Endothelial cell of umbilical vein (primary cell): ENCODE results near the gene ASAP2. TPM values are rescaled to one million over a fixed set of nuclear protein-coding genes. Genes with fewer than 3 reads are reported as not detected.

Experiments used
- BruUV-seq: library from RNA; stranded (reverse); fragments of 400-500 nt; replicated peaks from 2 replicates; lab custom pipeline; 2021; lab: Mats Ljungman, UMichigan
- CTCF ChIA-PET: fragments of 300-600, 350-600 bp; sonication (Branson Sonifier 250); formaldehyde crosslinking; loops from one replicate; lab custom pipeline; 2021; ENCODE audit warnings: antibody characterized with exemption, inconsistent platforms; lab: Charles Lee
- POLR2A ChIA-PET: fragments of 300-600, 350-600 bp; sonication (Branson Sonifier 250); formaldehyde crosslinking; loops from one replicate; lab custom pipeline; 2021; ENCODE audit warnings: antibody characterized with exemption, inconsistent platforms; lab: Charles Lee
- DNase-seq: peaks from one replicate; pipeline ENCODE4 v3.0.0-alpha.2; 2011; ENCODE audit warnings: low read depth, low spot score
- FAIRE-seq: peaks from 2 replicates; lab custom pipeline; 2011; peaks lifted over from hg19 to GRCh38; lab: Jason Lieb, UNC
- H2AFZ ChIP-seq: 2 replicates; pipeline ENCODE4 v1.6.0; 2012; ENCODE audit warnings: low read depth, low read length, control low read depth, inconsistent platforms
- H3K27ac ChIP-seq: 2 replicates; pipeline ENCODE4 v1.5.1; 2011; ENCODE audit warnings: low read depth, mild to moderate bottlenecking, control low read depth, low read length, moderate library complexity; ENCODE audit not compliant: insufficient read depth
- H3K27me3 ChIP-seq, 2 experiments: 2 replicates each; pipeline versions ENCODE4 v1.6.0 to v1.6.1; 2011; ENCODE audit warnings: low read length in 2 of 2, mixed read lengths in 1 of 2; ENCODE audit not compliant: control insufficient read depth in 2 of 2, insufficient read depth in 2 of 2
- H3K36me3 ChIP-seq, 2 experiments: 2 replicates in 1 of 2; 3 replicates in 1 of 2; pipeline ENCODE4 v1.5.1; 2011; ENCODE audit warnings: low read length in 2 of 2, mild to moderate bottlenecking in 1 of 2, moderate library complexity in 1 of 2; ENCODE audit not compliant: control insufficient read depth in 2 of 2, insufficient read depth in 2 of 2; ENCODE audit errors: extremely low read depth in 1 of 2
- H3K4me1 ChIP-seq: 3 replicates; pipeline ENCODE4 v1.5.1; 2011; ENCODE audit warnings: mild to moderate bottlenecking, low read length; ENCODE audit not compliant: control insufficient read depth, insufficient read depth; ENCODE audit errors: extremely low read depth
- H3K4me2 ChIP-seq: 2 replicates; pipeline ENCODE4 v1.6.1; 2011; ENCODE audit warnings: low read length, control low read depth, mixed read lengths; ENCODE audit not compliant: insufficient read depth
- H3K4me3 ChIP-seq, 3 experiments: fragments of 200-600 bp in 1 of 3; sonication (generic), shearing (Covaris generic) in 1 of 3; replicated peaks in 1 of 3; 2 replicates each; pipeline ENCODE4 v1.5.1; 2011 to 2016; ENCODE audit warnings: control low read depth in 3 of 3, low read length in 3 of 3, mild to moderate bottlenecking in 2 of 3, inconsistent platforms in 1 of 3, low read depth in 1 of 3, moderate library complexity in 1 of 3; ENCODE audit not compliant: insufficient read depth in 1 of 3
- H3K79me2 ChIP-seq: 2 replicates; pipeline ENCODE4 v1.6.0; 2012; ENCODE audit warnings: low read length, inconsistent platforms; ENCODE audit not compliant: control insufficient read depth, insufficient read depth
- H3K9ac ChIP-seq: replicated peaks from 2 replicates; pipeline ENCODE3; 2011; ENCODE audit warnings: low read length, control low read depth; ENCODE audit not compliant: insufficient read depth; ENCODE audit errors: extremely low read depth
- H3K9me1 ChIP-seq: replicated peaks from 3 replicates; pipeline ENCODE4 v1.6.0; 2011; ENCODE audit warnings: mild to moderate bottlenecking, low read length; ENCODE audit not compliant: control insufficient read depth, insufficient read depth; ENCODE audit errors: extremely low read depth
- H3K9me3 ChIP-seq: replicated peaks from 2 replicates; pipeline ENCODE4 v1.5.1; 2012; ENCODE audit warnings: low read length, inconsistent platforms; ENCODE audit not compliant: control insufficient read depth, insufficient read depth
- H4K20me1 ChIP-seq: replicated peaks from 2 replicates; pipeline ENCODE3; 2011; ENCODE audit warnings: mild to moderate bottlenecking, low read length; ENCODE audit not compliant: control insufficient read depth, insufficient read depth; ENCODE audit errors: extremely low read depth
- EZH2 ChIP-seq: IDR thresholded peaks from 2 replicates; pipeline ENCODE4 v1.6.1; 2012; ENCODE audit warnings: borderline replicate concordance, low read depth, mild to moderate bottlenecking, moderate library complexity, low read length, inconsistent platforms; ENCODE audit not compliant: severe bottlenecking
- FOS ChIP-seq: IDR thresholded peaks from 2 replicates; pipeline ENCODE4 v1.6.1; 2011; ENCODE audit warnings: mild to moderate bottlenecking, low read length, moderate library complexity, borderline replicate concordance; ENCODE audit not compliant: insufficient read depth
- GATA2 ChIP-seq: IDR thresholded peaks from 2 replicates; pipeline ENCODE4 v1.7.0; 2011; ENCODE audit warnings: low read depth, mild to moderate bottlenecking, moderate library complexity, mixed read lengths, low read length; ENCODE audit not compliant: insufficient read length, insufficient read depth
- JUN ChIP-seq: IDR thresholded peaks from 2 replicates; pipeline ENCODE4 v1.6.1; 2011; ENCODE audit warnings: borderline replicate concordance, low read depth; ENCODE audit not compliant: insufficient read length, insufficient read depth
- MYC ChIP-seq: IDR thresholded peaks from one replicate; pipeline ENCODE4 v1.6.1; 2011; ENCODE audit warnings: mild to moderate bottlenecking, low read depth, low read length
- POLR2A ChIP-seq: IDR thresholded peaks from 2 replicates; pipeline ENCODE4 v1.6.1; 2012; ENCODE audit warnings: low read depth, mild to moderate bottlenecking, control low read depth, low read length
- POLR2AphosphoS5 ChIP-seq: IDR thresholded peaks from 2 replicates; pipeline ENCODE4 v1.6.1; 2012; ENCODE audit warnings: low read depth, mild to moderate bottlenecking, control low read depth, low read length, moderate library complexity; ENCODE audit not compliant: insufficient read depth
- dilution Hi-C: fragments of 300-500 bp; cut with MboI; formaldehyde crosslinking; loops from one replicate; pipeline ENCODE4 v1.15.0; 2019; ENCODE audit warnings: low sequenced_read_pairs; ENCODE audit not compliant: extremely low pct_ligation_motif_present
- intact Hi-C: fragments of 100-400 bp; cut with micrococcal nuclease; formaldehyde crosslinking; loops from one replicate; pipeline ENCODE4 v1.10.0; 2022
- polyA plus RNA-seq, 4 experiments: library from polyadenylated mRNA; depleted of rRNA in 3 of 4; stranded (reverse) in 3 of 4; unstranded in 1 of 4; fragments of >200 nt; gene quantifications; 2 replicates each; pipeline versions ENCODE4 v1.2.1 to v1.2.3, GENCODE V29; 2011 to 2012; ENCODE audit warnings: missing spikeins in 1 of 4
- total RNA-seq: library from RNA; stranded (reverse); gene quantifications from 2 replicates; pipeline ENCODE4 v1.2.3, GENCODE V29; 2021
- TF ChIP-seq, protein P1 (sequence below), 2 donors: IDR thresholded peaks; 1 replicate in 1 of 2; 2 replicates in 1 of 2; pipeline ENCODE4 v1.5.1; 2011; ENCODE audit warnings: low read length in 2 of 2, mild to moderate bottlenecking in 2 of 2, moderate library complexity in 2 of 2, control low read depth in 1 of 2, inconsistent platforms in 1 of 2, low read depth in 1 of 2; ENCODE audit not compliant: insufficient read depth in 1 of 2; ENCODE audit errors: extremely low read depth in 1 of 2
- TF ChIP-seq, protein P2 (sequence below): IDR thresholded peaks from 2 replicates; pipeline ENCODE4 v1.6.1; 2011; ENCODE audit not compliant: insufficient read depth, insufficient read length

ASAP2 gene
- total and polyA plus RNA-seq, 2 donors (not counting 3 experiments of a cell fraction or from before 2014, with no cell fraction given): 31.1 to 79.2 TPM

DNA sequence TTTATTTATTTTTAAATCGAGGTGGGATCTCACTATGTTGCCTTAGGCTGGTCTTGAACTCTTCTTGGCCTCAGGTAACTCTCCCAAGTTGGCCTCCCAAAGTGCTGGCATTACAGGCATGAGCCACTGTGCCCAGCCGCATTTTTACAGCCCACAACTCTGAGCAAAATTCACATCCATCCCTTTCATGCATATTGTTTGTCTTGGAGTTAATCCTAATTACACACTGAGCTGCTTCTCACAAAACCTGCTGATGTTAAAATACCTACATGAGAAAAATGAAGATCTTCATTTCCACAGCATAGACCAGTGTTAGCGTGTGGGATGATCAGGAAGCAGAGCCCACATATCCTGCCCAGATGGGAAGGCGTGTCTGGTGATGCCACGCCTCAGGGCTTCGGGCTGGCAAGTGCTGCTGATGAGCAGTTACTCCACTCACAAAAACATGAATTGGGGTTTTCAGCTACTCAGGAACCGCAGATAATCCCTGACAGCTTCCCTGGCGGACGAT, 202.1 kb downstream of the ASAP2 start:
- Histone ChIP-seq H3K4me3 (no peak overlapping the region), H3K4me1 (no peaks in the 10 kb centered on the region), H3K9me1 (no peaks in the 10 kb centered on the region), H3K27ac (no peak overlapping the region), H4K20me1 (no peaks in the 10 kb centered on the region), H3K4me2 (no peak overlapping the region), H3K79me2 (no peaks in the 10 kb centered on the region), H2AFZ (no peak overlapping the region), H3K9ac (no peak overlapping the region), H3K9me3 (no peaks in the 10 kb centered on the region), H3K27me3 (no peaks in the 10 kb centered on the region), H3K36me3 (peaks cover 16% of the 10 kb centered on the region in 2 experiments)
- no TSS peak for BruUV-seq
- dilution Hi-C loops: no loop called here
- ChIA-PET POLR2A (no interaction called here), CTCF (no interaction called here)
- no peak for FAIRE-seq
- intact Hi-C loops: no loop called here
- TF ChIP-seq FOS (no peak), GATA2 (no peak), JUN (no peak), EZH2 (no peak), MYC (no peak), POLR2AphosphoS5 (no peak), POLR2A (no peak)
- TF ChIP-seq, protein P1, sequence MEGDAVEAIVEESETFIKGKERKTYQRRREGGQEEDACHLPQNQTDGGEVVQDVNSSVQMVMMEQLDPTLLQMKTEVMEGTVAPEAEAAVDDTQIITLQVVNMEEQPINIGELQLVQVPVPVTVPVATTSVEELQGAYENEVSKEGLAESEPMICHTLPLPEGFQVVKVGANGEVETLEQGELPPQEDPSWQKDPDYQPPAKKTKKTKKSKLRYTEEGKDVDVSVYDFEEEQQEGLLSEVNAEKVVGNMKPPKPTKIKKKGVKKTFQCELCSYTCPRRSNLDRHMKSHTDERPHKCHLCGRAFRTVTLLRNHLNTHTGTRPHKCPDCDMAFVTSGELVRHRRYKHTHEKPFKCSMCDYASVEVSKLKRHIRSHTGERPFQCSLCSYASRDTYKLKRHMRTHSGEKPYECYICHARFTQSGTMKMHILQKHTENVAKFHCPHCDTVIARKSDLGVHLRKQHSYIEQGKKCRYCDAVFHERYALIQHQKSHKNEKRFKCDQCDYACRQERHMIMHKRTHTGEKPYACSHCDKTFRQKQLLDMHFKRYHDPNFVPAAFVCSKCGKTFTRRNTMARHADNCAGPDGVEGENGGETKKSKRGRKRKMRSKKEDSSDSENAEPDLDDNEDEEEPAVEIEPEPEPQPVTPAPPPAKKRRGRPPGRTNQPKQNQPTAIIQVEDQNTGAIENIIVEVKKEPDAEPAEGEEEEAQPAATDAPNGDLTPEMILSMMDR (IDR thresholded peaks at IDR 0.05; ENCODE audit: extremely low read depth in 1 of 2, insufficient read depth in 1 of 2, low read depth in 1 of 2, low read length in 2 of 2): no peak
- TF ChIP-seq, protein P2, sequence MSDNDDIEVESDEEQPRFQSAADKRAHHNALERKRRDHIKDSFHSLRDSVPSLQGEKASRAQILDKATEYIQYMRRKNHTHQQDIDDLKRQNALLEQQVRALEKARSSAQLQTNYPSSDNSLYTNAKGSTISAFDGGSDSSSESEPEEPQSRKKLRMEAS: no peak
- no peak for DNase-seq
